ENCODE data around the gene BBX. TPM values are rescaled to one million over a fixed set of nuclear protein-coding genes. Genes with fewer than 3 reads are reported as not detected.

The BBX gene
- total and polyA plus RNA-seq, 4 donors, result 10.0 to 77.8 (median 45.0) TPM

- intact Hi-C loops (cut with DNase I), result no loop called here
- H3K27ac ChIP-seq (ENCODE audit: low read depth in 1 of 2, low read length in 2 of 2), result no peak overlapping the region
- ATAC-seq (ENCODE audit: low FRiP score), result peak; percentile 62
Measured at GRCh38 chr3:107668416-107668815, 145.7 kb downstream of the BBX start.

DNA sequence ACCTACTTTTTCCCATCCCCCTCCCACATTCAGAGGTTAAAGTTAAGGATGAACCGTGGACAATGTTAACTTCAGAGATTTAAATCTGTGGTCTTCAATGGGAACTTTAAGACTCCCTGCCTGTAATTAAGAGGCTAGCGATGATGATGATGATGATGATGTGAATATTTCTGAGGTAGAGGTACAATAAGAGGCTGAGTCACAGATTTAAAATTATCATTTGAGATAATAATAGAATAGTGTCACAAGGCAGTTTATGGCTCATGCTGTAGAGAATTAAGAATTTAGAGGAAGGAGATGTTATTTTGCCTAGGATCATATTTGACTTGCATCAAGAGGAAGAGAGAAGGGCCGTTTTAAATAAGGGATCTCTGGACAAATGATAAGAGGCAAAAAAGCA lies 146.2 kb downstream of the BBX start:
- Histone ChIP-seq H3K4me1 (ENCODE audit: control insufficient read depth in 1 of 2, insufficient read depth in 2 of 2, low read length in 2 of 2) (peaks cover 0 to 3% of the 10 kb centered on the region in 2 donors), H3K9me3 (ENCODE audit: control insufficient read depth, low read length) (no peaks in the 10 kb centered on the region), H3K27me3 (ENCODE audit: control insufficient read depth in 1 of 2, insufficient read depth in 2 of 2, low read length in 1 of 2) (no peaks in the 10 kb centered on the region), H3K4me3 (ENCODE audit: low read length in 2 of 2) (no peak overlapping the region), H3K27ac (ENCODE audit: low read depth in 1 of 2, low read length in 2 of 2) (peak overlapping the region; percentile 14 to 40), H3K36me3 (ENCODE audit: control insufficient read depth in 1 of 2, insufficient read depth in 2 of 2, low read length in 1 of 2) (no peaks in the 10 kb centered on the region)
- no peak for ATAC-seq (ENCODE audit: low FRiP score)
- 73 to 78% methylated on average over 3 of the region's 3 CpGs for WGBS, 2 donors
- intact Hi-C loops (cut with DNase I), result no loop called here
- DNase-seq, result no peak

More at GRCh38 chr3:107668416-107668815, 145.7 kb downstream of the BBX start:
- Histone ChIP-seq H3K36me3 (ENCODE audit: control insufficient read depth in 1 of 2, insufficient read depth in 2 of 2, low read length in 1 of 2) (no peaks in the 10 kb centered on the region), H3K4me1 (ENCODE audit: control insufficient read depth in 1 of 2, insufficient read depth in 2 of 2, low read length in 2 of 2) (peaks cover 0 to 3% of the 10 kb centered on the region in 2 donors), H3K27me3 (ENCODE audit: control insufficient read depth in 1 of 2, insufficient read depth in 2 of 2, low read length in 1 of 2) (no peaks in the 10 kb centered on the region), H3K9me3 (ENCODE audit: control insufficient read depth, low read length) (no peaks in the 10 kb centered on the region), H3K4me3 (ENCODE audit: low read length in 2 of 2) (no peak overlapping the region)
- DNase-seq, result no peak
- WGBS, 2 donors, result 67 to 68% methylated on average over 5 of the region's 5 CpGs

DNA sequence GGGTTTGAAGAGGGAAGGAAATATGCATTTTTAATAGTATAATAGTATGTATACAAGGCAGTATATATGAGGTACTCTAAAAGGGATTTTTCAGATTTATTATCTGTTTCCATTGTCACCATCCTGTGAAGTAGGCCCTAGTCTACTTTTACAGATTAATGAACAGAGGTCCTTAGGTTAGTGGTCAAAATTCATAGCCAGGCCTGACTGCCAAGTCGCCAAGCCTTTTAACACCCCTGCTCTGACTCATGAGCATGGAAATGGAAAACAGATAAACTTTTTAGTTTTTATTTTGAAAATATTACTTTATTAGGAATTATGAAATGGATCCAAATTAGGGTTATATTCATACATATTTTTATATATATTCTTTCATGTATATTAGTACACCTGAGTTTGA lies 146.9 kb downstream of the BBX start:
- H3K4me1 ChIP-seq (ENCODE audit: control insufficient read depth in 1 of 2, insufficient read depth in 2 of 2, low read length in 2 of 2), result peaks cover 2 to 3% of the 10 kb centered on the region in 2 donors
- ATAC-seq (ENCODE audit: low FRiP score), result no peak
- H3K9me3 ChIP-seq (ENCODE audit: control insufficient read depth, low read length), result no peaks in the 10 kb centered on the region
- no peak for DNase-seq
- H3K27me3 ChIP-seq (ENCODE audit: control insufficient read depth in 1 of 2, insufficient read depth in 2 of 2, low read length in 1 of 2), result no peaks in the 10 kb centered on the region
- peak overlapping the region in 1 of 2 donors; percentile 14 for H3K27ac ChIP-seq (ENCODE audit: low read depth in 1 of 2, low read length in 2 of 2)
- intact Hi-C loops (cut with DNase I), result no loop called here
- no peaks in the 10 kb centered on the region for H3K36me3 ChIP-seq (ENCODE audit: control insufficient read depth in 1 of 2, insufficient read depth in 2 of 2, low read length in 1 of 2)
- no peak overlapping the region for H3K4me3 ChIP-seq (ENCODE audit: low read length in 2 of 2)
- 60 to 75% methylated on average over 1 of the region's 1 CpG for WGBS, 2 donors

DNA sequence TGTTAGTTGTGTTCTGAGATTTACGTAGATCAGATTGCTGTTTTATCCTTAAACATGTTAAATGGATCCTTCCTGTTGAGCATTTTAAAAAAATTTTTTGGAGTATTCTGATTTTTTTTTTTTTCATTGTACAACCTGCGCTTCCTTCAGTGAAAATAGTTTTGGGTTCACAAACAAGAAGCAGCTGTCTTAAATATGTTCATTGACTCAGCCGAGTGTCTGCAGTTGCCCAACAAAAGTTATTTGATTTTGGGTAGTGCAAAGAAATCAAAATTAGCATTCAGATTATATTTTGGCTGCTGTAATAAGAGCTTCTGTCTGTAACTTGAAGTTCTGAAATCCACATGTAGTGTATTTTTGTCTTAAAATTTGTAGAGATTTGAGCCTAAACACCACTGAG lies 148.2 kb downstream of the BBX start:
- 78 to 88% methylated on average over 3 of the region's 3 CpGs for WGBS, 2 donors
- no peak overlapping the region for H3K27ac ChIP-seq (ENCODE audit: low read depth in 1 of 2, low read length in 2 of 2)
- H3K4me3 ChIP-seq (ENCODE audit: low read length in 2 of 2), result no peak overlapping the region
- H3K27me3 ChIP-seq (ENCODE audit: control insufficient read depth in 1 of 2, insufficient read depth in 2 of 2, low read length in 1 of 2), result no peaks in the 10 kb centered on the region
- H3K36me3 ChIP-seq (ENCODE audit: control insufficient read depth in 1 of 2, insufficient read depth in 2 of 2, low read length in 1 of 2), result no peaks in the 10 kb centered on the region
- ATAC-seq (ENCODE audit: low FRiP score), result no peak
- H3K9me3 ChIP-seq (ENCODE audit: control insufficient read depth, low read length), result no peaks in the 10 kb centered on the region
- peaks cover 2 to 3% of the 10 kb centered on the region in 2 donors for H3K4me1 ChIP-seq (ENCODE audit: control insufficient read depth in 1 of 2, insufficient read depth in 2 of 2, low read length in 2 of 2)
- no peak for DNase-seq
- intact Hi-C loops (cut with DNase I), result no loop called here

DNA sequence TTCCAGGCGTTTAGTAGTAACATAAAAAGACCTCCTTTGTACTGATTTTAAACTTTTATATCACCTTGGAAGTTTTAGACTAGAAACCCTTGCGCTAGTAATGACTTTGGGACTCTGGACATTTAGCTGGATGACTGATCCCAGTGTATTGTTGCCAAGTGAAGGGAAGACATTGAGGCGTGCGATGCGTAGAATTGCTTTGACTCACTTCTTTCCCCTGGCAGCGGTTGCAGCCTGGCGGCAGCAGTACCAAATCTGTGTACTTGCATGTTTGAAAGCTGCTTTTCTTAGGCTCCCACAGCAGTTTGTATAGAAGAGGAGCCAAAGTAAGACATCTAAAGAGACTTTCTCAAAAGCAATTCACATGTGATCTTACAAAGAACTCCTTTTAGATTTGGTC lies 151.6 kb downstream of the BBX start:
- WGBS, 2 donors, result 37 to 43% methylated on average over 7 of the region's 7 CpGs
- Histone ChIP-seq H3K4me1 (ENCODE audit: control insufficient read depth in 1 of 2, insufficient read depth in 2 of 2, low read length in 2 of 2) (peaks cover 2 to 4% of the 10 kb centered on the region in 2 donors), H3K27ac (ENCODE audit: low read depth in 1 of 2, low read length in 2 of 2) (no peak overlapping the region), H3K9me3 (ENCODE audit: control insufficient read depth, low read length) (no peaks in the 10 kb centered on the region), H3K4me3 (ENCODE audit: low read length in 2 of 2) (no peak overlapping the region), H3K36me3 (ENCODE audit: control insufficient read depth in 1 of 2, insufficient read depth in 2 of 2, low read length in 1 of 2) (no peaks in the 10 kb centered on the region), H3K27me3 (ENCODE audit: control insufficient read depth in 1 of 2, insufficient read depth in 2 of 2, low read length in 1 of 2) (no peaks in the 10 kb centered on the region)
- DNase-seq (peak; percentile 64 to 71), ATAC-seq (ENCODE audit: low FRiP score) (peak; percentile 76)
- intact Hi-C loops (cut with DNase I), result no loop called here

DNA sequence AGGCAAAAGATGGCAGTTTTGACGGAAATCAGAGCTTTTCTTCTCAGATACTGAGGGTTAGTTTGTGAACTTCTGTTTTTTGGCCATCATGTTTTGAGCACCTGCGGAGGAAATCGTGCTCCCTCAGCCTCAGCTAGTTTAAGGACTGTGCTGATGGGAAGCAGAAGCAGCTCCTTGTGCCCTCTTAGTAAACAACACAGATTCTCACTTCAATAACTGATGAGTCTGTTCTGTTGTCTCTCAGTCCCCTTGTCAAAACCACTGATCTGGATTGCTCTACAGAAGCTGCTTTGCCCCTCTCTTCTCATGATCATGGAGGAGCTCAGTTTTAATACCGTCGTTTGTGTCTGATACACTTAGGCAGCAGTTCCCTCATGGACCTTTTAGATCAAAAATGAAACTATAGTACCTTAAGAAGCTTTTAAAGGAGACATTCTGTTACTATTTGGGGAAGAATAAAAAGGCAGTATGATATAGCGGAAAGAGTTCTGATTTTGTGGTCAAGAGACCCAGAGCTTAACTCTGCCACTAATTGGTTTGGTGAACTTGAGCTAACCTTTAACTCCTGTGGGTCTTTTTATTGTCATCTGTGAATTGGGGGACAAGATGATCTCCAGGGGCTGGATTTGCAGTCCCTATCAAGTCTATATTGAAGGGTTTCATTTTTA lies 152.6 kb downstream of the BBX start:
- intact Hi-C loops (cut with DNase I), result loop anchor here in 1 of 2 donors (5.0 kb wide), 3 partner anchors 67 to 252 kb away; no protein-coding TSS in a partner anchor
- Histone ChIP-seq H3K27me3 (ENCODE audit: control insufficient read depth in 1 of 2, insufficient read depth in 2 of 2, low read length in 1 of 2) (no peaks in the 10 kb centered on the region), H3K9me3 (ENCODE audit: control insufficient read depth, low read length) (no peaks in the 10 kb centered on the region), H3K4me1 (ENCODE audit: control insufficient read depth in 1 of 2, insufficient read depth in 2 of 2, low read length in 2 of 2) (peaks cover 5 to 7% of the 10 kb centered on the region in 2 donors), H3K36me3 (ENCODE audit: control insufficient read depth in 1 of 2, insufficient read depth in 2 of 2, low read length in 1 of 2) (no peaks in the 10 kb centered on the region), H3K4me3 (ENCODE audit: low read length in 2 of 2) (no peak overlapping the region), H3K27ac (ENCODE audit: low read depth in 1 of 2, low read length in 2 of 2) (peak overlapping the region in 1 of 2 donors; percentile 48)
- DNase-seq, result no peak
- ATAC-seq (ENCODE audit: low FRiP score), result no peak
- 82 to 84% methylated on average over 6 of the region's 6 CpGs for WGBS, 2 donors

DNA sequence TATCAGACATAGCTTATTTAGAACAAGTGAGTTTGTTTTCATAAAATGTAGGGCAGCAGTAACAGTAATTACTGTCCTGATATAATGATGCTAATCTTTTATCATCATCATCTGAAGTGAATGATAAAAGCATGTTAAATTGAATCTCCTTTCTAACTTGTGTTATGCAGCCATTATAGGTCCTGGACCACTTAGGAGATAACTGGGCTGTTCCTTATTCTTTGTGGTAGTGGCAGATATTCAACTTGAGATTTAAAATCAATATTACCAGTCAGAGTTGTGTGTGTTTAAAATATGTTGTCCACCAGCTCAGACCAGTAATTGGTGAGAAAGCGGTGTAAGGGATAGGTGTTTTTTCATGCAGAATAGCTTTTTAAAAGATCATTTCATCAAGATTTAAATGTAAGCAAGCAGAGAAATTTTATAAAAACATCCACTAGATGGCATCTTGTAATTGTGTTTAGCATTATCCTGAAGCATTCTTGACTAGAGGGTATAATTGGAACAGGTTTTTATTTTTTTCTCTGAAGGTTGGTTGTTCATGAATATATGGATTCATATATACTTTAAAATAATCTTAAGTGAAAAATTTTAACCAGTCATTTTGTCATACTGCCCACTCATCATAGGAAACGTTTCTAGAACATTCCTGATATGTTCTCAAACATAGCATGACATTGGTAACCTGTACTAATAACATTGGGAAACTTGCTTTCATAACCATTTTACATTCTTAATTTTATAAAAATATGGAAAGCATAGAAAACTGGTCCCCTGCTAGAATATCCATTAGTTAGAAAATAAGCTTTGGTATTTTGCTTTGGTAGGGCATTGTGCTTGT lies 153.9 kb downstream of the BBX start:
- H3K4me1 ChIP-seq (ENCODE audit: control insufficient read depth in 1 of 2, insufficient read depth in 2 of 2, low read length in 2 of 2), result peaks cover 7% of the 10 kb centered on the region in 2 donors
- H3K27ac ChIP-seq (ENCODE audit: low read depth in 1 of 2, low read length in 2 of 2), result no peak overlapping the region
- 22 to 26% methylated on average over 2 of the region's 2 CpGs for WGBS, 2 donors
- no peaks in the 10 kb centered on the region for H3K27me3 ChIP-seq (ENCODE audit: control insufficient read depth in 1 of 2, insufficient read depth in 2 of 2, low read length in 1 of 2)
- no peaks in the 10 kb centered on the region for H3K36me3 ChIP-seq (ENCODE audit: control insufficient read depth in 1 of 2, insufficient read depth in 2 of 2, low read length in 1 of 2)
- H3K4me3 ChIP-seq (ENCODE audit: low read length in 2 of 2), result no peak overlapping the region
- ATAC-seq (ENCODE audit: low FRiP score), result no peak
- H3K9me3 ChIP-seq (ENCODE audit: control insufficient read depth, low read length), result no peaks in the 10 kb centered on the region
- intact Hi-C loops (cut with DNase I), result loop anchor here (2.0 to 5.0 kb wide), 4 partner anchors 64 to 251 kb away; no protein-coding TSS in a partner anchor
- no peak for DNase-seq

GRCh38 chr3:107679921-107680320 lies 157.2 kb downstream of the BBX start:
- DNase-seq, result no peak
- Histone ChIP-seq H3K36me3 (ENCODE audit: control insufficient read depth in 1 of 2, insufficient read depth in 2 of 2, low read length in 1 of 2) (no peaks in the 10 kb centered on the region), H3K27me3 (ENCODE audit: control insufficient read depth in 1 of 2, insufficient read depth in 2 of 2, low read length in 1 of 2) (no peaks in the 10 kb centered on the region), H3K9me3 (ENCODE audit: control insufficient read depth, low read length) (no peaks in the 10 kb centered on the region), H3K27ac (ENCODE audit: low read depth in 1 of 2, low read length in 2 of 2) (peak overlapping the region; percentile 37 to 87), H3K4me1 (ENCODE audit: control insufficient read depth in 1 of 2, insufficient read depth in 2 of 2, low read length in 2 of 2) (peaks cover 8 to 11% of the 10 kb centered on the region in 2 donors), H3K4me3 (ENCODE audit: low read length in 2 of 2) (no peak overlapping the region)
- 0 to 7% methylated on average over 2 of the region's 2 CpGs for whole genome bisulfite sequencing, 2 donors
- peak; percentile 42 for ATAC-seq (ENCODE audit: low FRiP score)
- intact Hi-C loops (cut with DNase I), result loop anchor here in 1 of 2 donors (5.0 kb wide), 4 partner anchors 62 to 247 kb away; no protein-coding TSS in a partner anchor

Measured in aorta (tissue), 5 donors.